Common myeloid progenitor, CD34-positive (primary cell): ENCODE results near the gene CCNDBP1.
A peak's percentile ranks its signal among the peaks of the same experiment; 100 is the strongest.
"Not testable (repeated sequence)": the region's sequence is repeated elsewhere in the genome, so short reads cannot be mapped to it uniquely, and the experiment has no call there.

Experiments used
- CTCF ChIA-PET: fragments of 350-600 bp; sonication (Branson Sonifier 250); formaldehyde crosslinking; loops from one replicate; lab custom pipeline; 2021; ENCODE audit warnings: antibody characterized with exemption; lab: Charles Lee
- POLR2A ChIA-PET: fragments of 350-600 bp; sonication (Branson Sonifier 250); formaldehyde crosslinking; loops from one replicate; lab custom pipeline; 2021; ENCODE audit warnings: antibody characterized with exemption; lab: Charles Lee
- DNase-seq, 3 donors: peaks; one replicate each; pipeline versions ENCODE4 v3.0.0 to v3.0.0-alpha.2; 2013
- H3K27ac ChIP-seq, 2 experiments: 1 replicate in 1 of 2; 2 replicates in 1 of 2; pipeline ENCODE4 v1.7.0; 2013; ENCODE audit warnings: inconsistent platforms in 2 of 2, low read length in 2 of 2, mild to moderate bottlenecking in 2 of 2, low read depth in 1 of 2, moderate library complexity in 1 of 2; ENCODE audit not compliant: severe bottlenecking in 2 of 2, insufficient read depth in 1 of 2, poor library complexity in 1 of 2
- H3K27me3 ChIP-seq, 5 experiments: replicated peaks in 2 of 5; 1 replicate in 3 of 5; 2 replicates in 2 of 5; pipeline versions ENCODE4 v1.6.1 to v1.7.0; 2013; ENCODE audit warnings: low read length in 4 of 5, mild to moderate bottlenecking in 2 of 5, moderate library complexity in 2 of 5, inconsistent platforms in 1 of 5; ENCODE audit not compliant: insufficient read depth in 5 of 5, control insufficient read depth in 4 of 5
- H3K36me3 ChIP-seq, 4 experiments: 1 replicate in 2 of 4; 2 replicates in 2 of 4; pipeline versions ENCODE4 v1.6.1 to v1.7.0; 2013; ENCODE audit warnings: low read length in 3 of 4, control low read depth in 1 of 4, mild to moderate bottlenecking in 1 of 4; ENCODE audit not compliant: control insufficient read depth in 4 of 4, insufficient read depth in 4 of 4
- H3K4me1 ChIP-seq, 4 experiments: 1 replicate in 3 of 4; 2 replicates in 1 of 4; pipeline versions ENCODE4 v1.6.1 to v1.7.1; 2013; ENCODE audit warnings: low read length in 3 of 4, mild to moderate bottlenecking in 3 of 4, control low read depth in 1 of 4, inconsistent platforms in 1 of 4, moderate library complexity in 1 of 4; ENCODE audit not compliant: control insufficient read depth in 4 of 4, insufficient read depth in 4 of 4; ENCODE audit errors: control extremely low read depth in 1 of 4
- H3K4me3 ChIP-seq, 7 experiments: 1 replicate in 4 of 7; 2 replicates in 3 of 7; pipeline versions ENCODE4 v1.5.1 to v1.7.0; 2013; ENCODE audit warnings: mild to moderate bottlenecking in 7 of 7, low read length in 6 of 7, moderate library complexity in 6 of 7, inconsistent platforms in 2 of 7, low read depth in 2 of 7, control low read depth in 1 of 7; ENCODE audit not compliant: insufficient read depth in 4 of 7, control insufficient read depth in 1 of 7; ENCODE audit errors: extremely low read depth in 1 of 7
- H3K9me3 ChIP-seq, 5 experiments: 1 replicate in 4 of 5; 2 replicates in 1 of 5; pipeline versions ENCODE4 v1.6.1 to v1.7.1; 2013; ENCODE audit warnings: low read length in 4 of 5, mild to moderate bottlenecking in 2 of 5, inconsistent platforms in 1 of 5, low read depth in 1 of 5, moderate library complexity in 1 of 5; ENCODE audit not compliant: control insufficient read depth in 4 of 5, insufficient read depth in 2 of 5; ENCODE audit errors: control extremely low read depth in 1 of 5
- WGBS: methylation state at CpG from one replicate; pipeline ENCODE4 v1.1.5; 2013; ENCODE audit not compliant: insufficient coverage; 5-methylcytosine and 5-hydroxymethylcytosine counted together

The CCNDBP1 gene

GRCh38 chr15:43177147-43177546, 8.1 kb upstream of the CCNDBP1 start:
- POLR2A ChIA-PET, H3K4me3 ChIP-seq, CTCF ChIA-PET, H3K4me1 ChIP-seq, H3K27ac ChIP-seq, H3K27me3 ChIP-seq, DNase-seq: not testable (repeated sequence)
- H3K9me3 ChIP-seq = peaks cover 0 to 21% (median 5%) of the 10 kb centered on the region in 5 experiments
- WGBS = no CpG with 5 or more reads among the region's 2 CpGs
- H3K36me3 ChIP-seq = peaks cover 18 to 46% (median 28%) of the 10 kb centered on the region in 4 experiments

- 92% methylated on average over 1 of the region's 3 CpGs for WGBS
- Histone ChIP-seq H3K9me3 (no peaks in the 10 kb centered on the region), H3K27ac (no peak overlapping the region), H3K36me3 (peaks cover 4 to 15% (median 10%) of the 10 kb centered on the region in 4 experiments), H3K27me3 (no peaks in the 10 kb centered on the region), H3K4me1 (peaks cover 6 to 20% (median 15%) of the 10 kb centered on the region in 4 experiments), H3K4me3 (no peak overlapping the region)
- ChIA-PET CTCF (interaction anchor here (1.2 kb wide), 2 partner anchors 85 to 102 kb away, joined by 3 to 4 read pairs; no protein-coding TSS in a partner anchor), POLR2A (interaction anchor here (0.5 to 0.6 kb wide), 2 partner anchors 10 to 100 kb away, joined by 3 read pairs; no protein-coding TSS in a partner anchor)
- no peak for DNase-seq
These were observed 1.9 kb upstream of the CCNDBP1 start for GRCh38 chr15:43183270-43183669.

- 96% methylated on average over 6 of the region's 9 CpGs for WGBS
These were observed 637 bp upstream of the CCNDBP1 start for GRCh38 chr15:43184407-43185124.

GRCh38 chr15:43186003-43186353, 775 bp downstream of the CCNDBP1 start:
- no peak for DNase-seq
- peaks cover 5 to 31% (median 19%) of the 10 kb centered on the region in 4 experiments for H3K36me3 ChIP-seq
- peak overlapping the region; percentile 59 to 89 for H3K27ac ChIP-seq
- H3K9me3 ChIP-seq = no peaks in the 10 kb centered on the region
- peak overlapping the region; percentile 67 to 87 (median 81) for H3K4me3 ChIP-seq
- ChIA-PET POLR2A (no interaction called here), CTCF (interaction anchor here (0.7 to 2.6 kb wide), 10 partner anchors 10 to 99 kb away, joined by 3 to 16 read pairs (median 4); no protein-coding TSS in a partner anchor)
- peaks cover 6 to 20% (median 15%) of the 10 kb centered on the region in 4 experiments for H3K4me1 ChIP-seq
- WGBS = 2% methylated on average over 11 of the region's 13 CpGs
- no peaks in the 10 kb centered on the region for H3K27me3 ChIP-seq

More at GRCh38 chr15:43184407-43185124, 637 bp upstream of the CCNDBP1 start:
- peak overlapping the region in 1 of 2 experiments; percentile 89 for H3K27ac ChIP-seq
- H3K27me3 ChIP-seq = no peaks in the 10 kb centered on the region
- peaks cover 6 to 20% (median 15%) of the 10 kb centered on the region in 4 experiments for H3K4me1 ChIP-seq
- DNase-seq = no peak
- CTCF ChIA-PET = interaction anchor here (0.7 to 1.8 kb wide), 6 partner anchors 8 to 101 kb away, joined by 3 to 7 read pairs (median 4); no protein-coding TSS in a partner anchor
- H3K9me3 ChIP-seq = no peaks in the 10 kb centered on the region
- peak overlapping the region in 5 of 7 experiments; percentile 51 to 87 (median 81) for H3K4me3 ChIP-seq
- POLR2A ChIA-PET = interaction anchor here (0.6 kb wide), 1 partner anchor 50 kb away, joined by 3 read pairs; no protein-coding TSS in a partner anchor
- H3K36me3 ChIP-seq = peaks cover 3 to 18% (median 12%) of the 10 kb centered on the region in 4 experiments

GRCh38 chr15:43187544-43188155, 2.4 kb downstream of the CCNDBP1 start:
- CTCF ChIA-PET = interaction anchor here (0.7 to 2.6 kb wide), 5 partner anchors 38 to 634 kb away, joined by 3 to 16 read pairs (median 9); no protein-coding TSS in a partner anchor
- no peak overlapping the region for H3K27ac ChIP-seq
- DNase-seq = peak; percentile 57 to 83 (median 81)
- H3K9me3 ChIP-seq = no peaks in the 10 kb centered on the region
- 80% methylated on average over 1 of the region's 2 CpGs for WGBS
- peaks cover 19 to 45% (median 28%) of the 10 kb centered on the region in 4 experiments for H3K36me3 ChIP-seq
- POLR2A ChIA-PET = interaction anchor here (0.7 kb wide), 1 partner anchor 55 kb away, joined by 3 read pairs; no protein-coding TSS in a partner anchor
- H3K27me3 ChIP-seq = no peaks in the 10 kb centered on the region
- peaks cover 6 to 20% (median 15%) of the 10 kb centered on the region in 4 experiments for H3K4me1 ChIP-seq
- no peak overlapping the region for H3K4me3 ChIP-seq

GRCh38 chr15:43189296-43189695, 4.1 kb downstream of the CCNDBP1 start:
- peaks cover 22 to 55% (median 30%) of the 10 kb centered on the region in 4 experiments for H3K36me3 ChIP-seq
- H3K9me3 ChIP-seq = no peaks in the 10 kb centered on the region
- H3K27me3 ChIP-seq = no peaks in the 10 kb centered on the region
- WGBS = 100% methylated on average over 1 of the region's 2 CpGs
- ChIA-PET CTCF (interaction anchor here (1.0 to 2.4 kb wide), 3 partner anchors 22 to 96 kb away, joined by 4 to 14 read pairs (median 5); no protein-coding TSS in a partner anchor), POLR2A (no interaction called here)
- H3K27ac ChIP-seq = no peak overlapping the region
- DNase-seq = no peak
- H3K4me3 ChIP-seq = no peak overlapping the region
- H3K4me1 ChIP-seq = peaks cover 6 to 20% (median 15%) of the 10 kb centered on the region in 4 experiments
